HG03521 (cell line): Measurements from ENCODE around the gene SLC30A10.
A peak's percentile ranks its signal among the peaks of the same experiment; 100 is the strongest.
"Not testable (repeated sequence)": the region's sequence is repeated elsewhere in the genome, so short reads cannot be mapped to it uniquely, and the experiment has no call there.

Source experiments
- ATAC-seq: cut with Tn5 transposase; IDR thresholded peaks from one replicate; pipeline ENCODE4 v1.9.1; 2021; ENCODE audit warnings: mild to moderate bottlenecking, moderate library complexity; ENCODE audit not compliant: unreplicated experiment

The SLC30A10 gene

GRCh38 chr1:219927956-219928790 lies at the start of gene SLC30A10:
Gene SLC30A10 (minus strand): TSS chr1:219928557. CDS start chr1:219928440, 117 bp downstream.
- peak; percentile 62 for ATAC-seq

- ATAC-seq: no peak
These were observed 44.9 kb upstream of the SLC30A10 start for GRCh38 chr1:219973213-219973612.

GRCh38 chr1:219967361-219967760 lies 39.0 kb upstream of the SLC30A10 start:
- ATAC-seq: no peak

GRCh38 chr1:219966071-219966349 lies 37.7 kb upstream of the SLC30A10 start:
- ATAC-seq: no peak

GRCh38 chr1:219965285-219966070 lies 37.1 kb upstream of the SLC30A10 start:
- no peak for ATAC-seq

DNA sequence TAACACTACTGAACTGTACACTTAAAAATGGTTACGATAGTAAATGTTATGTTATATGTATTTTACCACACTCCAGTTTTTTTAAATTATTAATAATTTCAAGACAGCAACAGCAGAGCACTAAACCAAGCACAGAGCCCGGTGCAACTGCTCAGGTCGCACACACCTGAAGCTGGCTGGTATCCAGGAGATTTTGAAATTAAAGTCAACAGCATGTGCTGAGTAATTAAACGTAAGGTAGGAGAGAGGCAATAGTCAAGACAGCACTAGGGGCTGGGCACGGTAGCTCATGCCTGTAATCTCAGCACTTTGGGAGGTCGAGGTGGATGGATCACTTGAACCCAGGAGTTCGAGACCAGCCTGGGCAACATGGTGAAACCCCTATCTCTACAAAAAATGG lies 35.1 kb upstream of the SLC30A10 start:
- ATAC-seq: no peak

DNA sequence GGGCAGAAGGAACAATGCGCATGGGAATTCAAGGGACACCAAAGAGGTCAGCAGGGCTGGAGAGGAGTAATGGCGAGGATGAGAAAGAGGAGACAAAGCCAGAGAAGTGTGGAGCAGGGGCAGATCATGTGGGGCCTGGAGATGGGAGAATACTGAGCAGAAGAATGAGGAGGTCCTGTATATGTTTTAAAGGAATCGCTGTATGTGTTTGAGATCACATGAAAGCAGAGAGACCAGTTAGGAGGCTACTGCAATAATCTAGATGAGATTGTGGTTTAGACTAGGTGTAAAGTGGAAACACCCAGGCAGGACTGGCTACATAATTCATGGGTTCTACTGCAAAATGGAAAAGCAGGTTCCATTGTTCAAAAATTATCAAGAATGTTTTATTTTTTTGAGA lies 33.3 kb upstream of the SLC30A10 start:
- no peak for ATAC-seq

- no peak for ATAC-seq
These were observed 31.3 kb upstream of the SLC30A10 start for GRCh38 chr1:219959540-219960203.

- no peak for ATAC-seq
These were observed 30.6 kb upstream of the SLC30A10 start for GRCh38 chr1:219958875-219959417.

DNA sequence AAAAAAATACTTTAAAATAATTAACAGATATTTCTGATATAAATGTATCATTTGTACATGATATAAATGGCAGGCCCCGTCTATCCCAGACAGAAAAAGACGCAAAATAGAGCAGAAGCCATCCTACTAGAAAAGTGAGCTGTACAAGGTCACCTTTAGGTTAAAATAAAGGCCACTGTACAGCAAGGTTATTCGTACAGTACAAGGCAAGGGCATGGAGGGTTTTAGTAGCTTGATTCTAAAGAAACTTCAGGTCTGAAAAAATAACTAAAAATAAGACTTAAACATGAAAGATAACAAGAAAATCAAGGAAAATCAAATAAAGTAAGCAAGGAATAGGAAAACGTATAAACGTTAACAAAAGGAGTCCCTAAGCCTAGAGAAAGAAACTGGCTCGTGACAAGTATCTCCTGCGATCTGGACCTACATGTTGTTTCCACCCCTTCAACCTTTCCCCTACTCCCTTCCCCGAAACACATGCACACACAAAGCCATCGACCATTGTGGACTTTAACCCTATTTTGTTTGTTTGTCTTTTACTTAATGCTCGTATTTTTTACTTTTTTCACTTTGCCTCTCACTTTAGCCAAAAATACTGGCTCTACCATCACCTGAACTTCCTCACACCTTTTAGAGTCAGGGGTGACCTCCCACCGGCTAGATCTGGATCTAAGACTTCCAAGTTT lies 26.5 kb upstream of the SLC30A10 start:
- ATAC-seq: no peak

DNA sequence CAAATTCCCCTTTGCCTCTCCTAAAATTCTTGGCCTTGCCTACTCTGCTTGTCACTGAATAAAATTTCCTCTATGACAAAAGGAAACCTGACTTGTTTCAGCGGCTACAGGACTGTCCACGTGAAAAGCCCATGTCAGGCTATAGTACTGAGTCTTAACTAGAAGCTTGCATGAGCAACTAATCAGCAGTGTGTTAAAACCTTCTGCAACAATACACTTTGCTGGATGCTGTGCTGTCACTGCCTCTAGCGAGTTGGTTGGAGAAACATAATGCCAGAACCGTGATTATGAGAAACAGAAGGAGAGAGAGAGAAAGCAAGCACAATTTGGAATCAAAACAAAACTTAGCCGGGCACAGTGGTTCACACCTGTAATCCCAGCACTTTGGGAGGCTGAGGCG lies 25.7 kb upstream of the SLC30A10 start:
- no peak for ATAC-seq

GRCh38 chr1:219952361-219952760 lies 24.0 kb upstream of the SLC30A10 start:
- no peak for ATAC-seq

- ATAC-seq: not testable (repeated sequence)
These were observed 20.9 kb upstream of the SLC30A10 start for GRCh38 chr1:219949227-219949626.

DNA sequence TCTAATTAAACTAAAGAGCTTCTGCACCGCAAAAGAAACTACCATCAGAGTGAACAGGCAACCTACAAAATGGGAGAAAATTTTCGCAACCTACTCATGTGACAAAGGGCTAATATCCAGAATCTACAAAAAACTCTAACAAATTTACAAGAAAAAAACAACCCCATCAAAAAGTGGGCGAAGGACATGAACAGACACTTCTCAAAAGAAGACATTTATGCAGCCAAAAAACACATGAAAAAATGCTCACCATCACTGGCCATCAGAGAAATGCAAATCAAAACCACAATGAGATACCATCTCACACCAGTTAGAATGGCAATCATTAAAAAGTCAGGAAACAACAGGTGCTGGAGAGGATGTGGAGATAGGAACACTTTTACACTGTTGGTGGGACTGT lies 20.4 kb upstream of the SLC30A10 start:
- ATAC-seq: not testable (repeated sequence)

DNA sequence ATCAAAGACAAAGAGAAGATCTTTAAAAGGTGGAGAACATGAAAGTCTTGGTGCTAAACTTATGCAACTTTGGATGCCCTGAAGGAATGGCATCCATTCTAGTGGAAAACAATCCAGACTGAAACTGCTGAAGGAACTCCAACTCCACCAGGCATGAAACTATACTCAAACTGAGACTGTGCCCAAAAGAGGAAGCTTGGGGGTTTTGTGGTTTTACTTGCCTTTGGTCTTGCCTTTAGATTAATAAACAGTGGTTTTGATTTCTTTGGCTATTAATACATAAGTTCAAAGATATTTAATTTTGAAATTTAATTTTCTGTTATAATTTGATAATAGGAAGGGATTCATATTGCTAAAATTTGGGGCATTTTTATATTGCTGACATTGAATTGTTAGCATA lies 17.4 kb upstream of the SLC30A10 start:
- no peak for ATAC-seq

DNA sequence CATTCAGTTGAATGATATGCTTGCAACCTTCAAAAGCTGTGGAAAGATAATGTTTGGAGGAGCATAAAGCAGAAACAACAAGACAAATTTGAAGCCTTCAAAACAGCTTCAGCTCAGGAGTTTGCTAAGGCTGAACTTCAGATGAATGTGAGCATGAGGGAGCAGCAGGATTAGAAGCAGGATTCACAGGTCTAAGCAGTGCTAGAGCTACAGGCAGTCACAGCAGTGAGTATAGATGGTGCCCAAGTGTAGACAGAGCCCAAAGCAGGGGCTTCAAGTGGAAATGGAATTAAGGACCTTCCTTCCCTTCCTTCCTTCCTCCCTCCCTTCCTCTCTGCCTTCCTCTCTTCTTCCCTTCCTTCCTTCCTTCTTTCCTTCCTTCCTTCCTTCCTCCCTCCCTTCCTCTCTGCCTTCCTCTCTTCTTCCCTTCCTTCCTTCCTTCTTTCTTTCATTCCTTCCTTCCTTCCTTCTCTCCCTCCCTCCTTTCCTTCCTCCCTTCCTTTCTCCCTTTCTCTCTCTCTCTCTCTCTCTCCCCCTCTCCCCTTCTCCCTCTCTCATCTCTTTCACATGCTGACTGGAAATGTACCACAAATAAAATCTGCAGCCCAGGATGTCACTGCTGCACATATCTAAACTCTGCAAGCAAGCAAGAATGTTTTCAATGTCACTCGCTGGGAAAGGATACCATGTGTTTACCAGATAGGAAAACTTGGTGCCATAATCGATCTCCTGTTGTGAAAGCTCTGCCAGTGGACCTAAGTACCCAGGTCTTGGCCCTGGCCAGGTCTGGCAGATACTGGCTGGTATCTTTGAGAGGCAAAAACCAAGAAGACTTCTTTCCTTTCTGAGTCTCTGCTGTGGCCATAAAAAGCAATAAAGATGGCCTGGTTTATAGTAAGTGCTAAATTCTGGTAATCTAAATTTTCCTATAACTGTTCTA lies 13.1 kb upstream of the SLC30A10 start:
- no peak for ATAC-seq

- no peak for ATAC-seq
These were observed 12.3 kb upstream of the SLC30A10 start for GRCh38 chr1:219940707-219941106.

- no peak for ATAC-seq
These were observed 10.3 kb upstream of the SLC30A10 start for GRCh38 chr1:219938706-219939105.

DNA sequence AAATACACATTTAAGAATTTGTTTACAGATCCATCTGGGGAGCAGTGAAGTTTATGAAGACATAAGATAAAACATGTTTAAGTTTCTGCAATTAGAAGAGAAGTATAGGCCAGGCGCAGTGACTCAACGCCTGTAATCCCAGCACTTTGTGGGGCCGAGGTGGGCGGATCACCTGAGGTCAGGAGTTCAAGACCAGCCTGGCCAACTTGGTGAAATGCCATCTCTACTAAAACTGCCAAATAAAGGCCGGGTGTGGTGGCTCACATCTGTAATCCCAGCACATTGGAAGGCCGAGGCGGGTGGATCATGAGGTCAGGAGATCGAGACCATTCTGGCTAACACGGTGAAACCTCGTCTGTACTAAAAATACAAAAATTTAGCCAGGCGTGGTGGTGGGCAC lies 5.4 kb upstream of the SLC30A10 start:
- ATAC-seq: not testable (repeated sequence)

DNA sequence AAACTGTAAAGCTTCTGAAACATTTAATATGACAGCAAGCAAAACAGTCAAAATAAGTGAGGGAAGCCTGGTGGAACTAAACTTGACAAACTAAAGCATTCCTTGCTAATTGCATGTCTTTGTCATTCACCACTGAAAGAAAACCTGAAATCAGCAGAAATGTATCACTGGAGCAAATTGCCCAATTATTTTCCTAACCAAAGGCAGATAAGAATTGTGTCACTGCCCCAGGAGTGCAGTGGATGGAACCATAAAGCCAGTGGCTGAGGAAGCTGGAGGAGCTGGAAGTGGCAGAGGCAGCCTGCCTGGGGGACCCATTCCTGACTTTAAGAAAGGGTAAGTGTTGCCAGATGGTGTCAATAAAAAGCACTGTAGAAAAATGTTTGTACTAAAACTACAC lies 2.7 kb upstream of the SLC30A10 start:
- no peak for ATAC-seq
